ENCODE measurements around the gene ARID5B.

- TF ChIP-seq POLR2AphosphoS5 (IDR thresholded peaks at IDR 0.05; ENCODE audit: low read depth, low read length) (no peak), POLR2A (IDR thresholded peaks at IDR 0.05; ENCODE audit: low read depth, low read length) (no peak)
Measured at GRCh38 chr10:62071846-62072281, 170.4 kb downstream of the ARID5B start.

Measured in GM12891 (cell line).